DMS 273 (cell line): ENCODE results near the gene SLC22A5.
A peak's percentile ranks its signal among the peaks of the same experiment; 100 is the strongest.
"Not testable (repeated sequence)": the region's sequence is repeated elsewhere in the genome, so short reads cannot be mapped to it uniquely, and the experiment has no call there.

ENCODE experiments used
- DNase-seq: peaks from one replicate; lab custom pipeline; 2025; ENCODE audit not compliant: unreplicated experiment; lab: John Stamatoyannopoulos, UW

Gene SLC22A5

DNA sequence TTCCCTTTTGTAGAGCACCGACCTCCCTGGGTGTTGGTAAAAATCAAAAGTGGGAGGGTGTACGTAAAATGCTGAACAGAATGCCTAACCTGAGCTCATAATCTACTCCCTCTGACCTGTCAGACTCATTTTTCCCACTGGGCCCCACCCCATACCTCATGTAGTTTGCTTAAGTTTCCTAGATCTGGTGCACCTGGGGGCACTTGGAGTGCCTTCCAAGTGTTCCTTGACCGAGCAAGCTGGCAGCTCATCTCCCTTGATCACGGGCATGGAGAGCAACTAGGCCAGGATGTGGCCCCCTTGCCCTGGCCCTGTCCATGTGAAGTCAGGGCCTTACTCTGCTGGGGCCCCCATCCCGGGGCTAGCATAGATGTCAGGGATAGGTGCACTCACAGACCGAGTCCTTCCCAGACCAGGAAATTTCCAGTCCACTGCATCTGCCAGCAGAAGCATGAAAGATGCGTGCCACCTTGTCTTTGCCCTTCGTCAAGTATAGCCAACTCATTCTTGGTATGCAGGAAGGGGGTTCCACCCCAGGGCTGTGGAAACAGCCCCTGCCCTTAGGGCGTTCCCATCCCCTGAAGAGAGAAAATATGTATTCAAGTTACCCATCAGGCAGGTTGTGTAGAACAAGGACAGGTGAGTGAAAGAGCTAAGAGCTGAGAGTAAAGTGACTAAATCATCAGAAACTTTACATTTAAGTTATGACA, 41.9 kb downstream of the SLC22A5 start:
- DNase-seq = no peak

GRCh38 chr5:132413567-132413966, 44.1 kb downstream of the SLC22A5 start:
- no peak for DNase-seq

GRCh38 chr5:132414634-132415378, 45.3 kb downstream of the SLC22A5 start:
- DNase-seq = no peak

- not testable (repeated sequence) for DNase-seq
Observed at GRCh38 chr5:132415516-132415915, 46.0 kb downstream of the SLC22A5 start.

GRCh38 chr5:132416306-132417009, 46.9 kb downstream of the SLC22A5 start:
- DNase-seq = no peak

- DNase-seq = peak; percentile 46
Observed at GRCh38 chr5:132417010-132417439, 47.5 kb downstream of the SLC22A5 start.

DNA sequence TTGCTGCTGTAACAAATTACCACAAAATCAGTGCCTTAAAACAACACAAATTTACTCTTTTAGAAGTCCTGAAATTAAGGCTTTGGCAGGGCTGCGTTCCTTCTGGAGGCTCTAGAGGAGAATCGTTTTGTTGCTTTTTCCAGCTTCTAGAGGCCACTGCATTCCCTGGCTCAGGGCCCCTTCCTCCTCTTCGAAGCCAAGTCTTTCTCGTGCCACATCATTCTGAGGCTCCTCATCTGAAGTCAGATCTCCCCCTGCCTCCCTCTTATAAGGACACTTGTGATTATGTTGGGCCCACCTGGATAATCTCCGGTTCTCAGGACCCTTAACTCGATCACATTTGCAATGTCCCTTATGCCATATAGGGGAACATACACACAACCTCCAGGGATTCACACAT, 48.0 kb downstream of the SLC22A5 start:
- DNase-seq = no peak

- no peak for DNase-seq
Observed at GRCh38 chr5:132417889-132418485, 48.5 kb downstream of the SLC22A5 start.

DNA sequence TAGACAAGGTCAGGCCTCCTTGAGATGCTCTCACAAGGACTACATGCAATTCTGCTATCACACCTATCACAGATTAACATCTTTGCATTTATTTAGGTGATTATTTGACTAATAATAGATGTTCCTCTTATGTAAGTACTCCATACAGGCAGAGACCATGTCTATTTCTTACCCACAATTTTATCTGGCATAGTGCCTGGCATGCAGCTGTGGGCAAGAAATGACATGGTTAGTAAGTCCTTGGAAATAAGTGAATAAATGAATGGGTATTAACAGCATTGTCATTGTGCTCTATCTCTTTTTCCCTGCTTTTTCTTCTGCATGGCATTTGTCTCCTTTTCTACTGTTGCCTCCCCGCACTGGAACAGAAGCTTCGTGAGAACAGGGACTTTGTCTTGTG, 49.4 kb downstream of the SLC22A5 start:
- DNase-seq = no peak

DNA sequence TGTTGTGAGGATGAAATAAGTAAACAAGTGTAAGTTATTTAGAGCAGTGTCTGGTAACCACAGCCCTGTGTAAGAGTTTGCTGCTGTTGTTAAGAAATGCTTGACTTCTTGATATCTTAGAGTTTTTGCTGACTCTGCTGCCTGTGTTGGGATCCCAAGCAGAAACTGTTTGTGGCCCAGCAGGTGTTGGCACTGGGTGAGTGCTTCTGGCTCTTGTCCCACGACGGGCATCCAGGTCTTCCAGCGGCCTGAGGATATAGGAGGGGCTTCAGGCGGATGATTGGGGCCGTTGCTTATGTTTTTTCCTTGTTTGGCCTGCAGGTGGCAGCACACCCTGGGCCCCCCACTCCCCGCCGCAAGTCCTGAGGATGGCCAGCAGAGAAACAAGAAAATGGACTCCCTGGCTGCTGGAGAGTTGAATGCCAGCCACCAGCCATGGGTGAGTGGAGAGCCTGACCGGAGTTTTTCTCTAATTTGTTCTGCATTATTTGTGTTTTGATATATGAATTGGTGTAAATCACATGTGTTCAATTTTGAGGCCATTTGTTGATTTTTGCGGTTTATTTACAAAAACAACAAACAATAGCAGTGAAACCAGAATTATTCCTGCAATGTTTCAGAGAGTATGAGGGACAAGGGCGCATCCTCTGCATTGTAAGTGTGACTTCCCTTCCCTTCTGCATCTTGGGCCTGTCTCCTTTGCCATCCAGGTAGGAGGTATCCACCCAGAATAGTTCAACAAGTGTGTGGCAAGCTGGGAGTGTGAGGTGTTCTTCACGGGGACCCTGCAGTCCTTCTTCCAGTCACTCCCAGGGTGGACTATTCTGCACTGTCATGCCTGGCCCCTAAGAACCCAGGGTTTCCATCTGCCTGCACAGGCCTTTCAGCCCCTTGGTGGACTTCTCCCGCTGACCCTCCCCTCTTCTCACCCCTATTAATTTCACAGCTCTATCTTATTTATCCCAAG, 50.3 kb downstream of the SLC22A5 start:
- DNase-seq = peak; percentile 85

- DNase-seq = no peak
Observed at GRCh38 chr5:132420706-132421272, 51.3 kb downstream of the SLC22A5 start.

GRCh38 chr5:132421462-132421861, 52.0 kb downstream of the SLC22A5 start:
- no peak for DNase-seq

DNA sequence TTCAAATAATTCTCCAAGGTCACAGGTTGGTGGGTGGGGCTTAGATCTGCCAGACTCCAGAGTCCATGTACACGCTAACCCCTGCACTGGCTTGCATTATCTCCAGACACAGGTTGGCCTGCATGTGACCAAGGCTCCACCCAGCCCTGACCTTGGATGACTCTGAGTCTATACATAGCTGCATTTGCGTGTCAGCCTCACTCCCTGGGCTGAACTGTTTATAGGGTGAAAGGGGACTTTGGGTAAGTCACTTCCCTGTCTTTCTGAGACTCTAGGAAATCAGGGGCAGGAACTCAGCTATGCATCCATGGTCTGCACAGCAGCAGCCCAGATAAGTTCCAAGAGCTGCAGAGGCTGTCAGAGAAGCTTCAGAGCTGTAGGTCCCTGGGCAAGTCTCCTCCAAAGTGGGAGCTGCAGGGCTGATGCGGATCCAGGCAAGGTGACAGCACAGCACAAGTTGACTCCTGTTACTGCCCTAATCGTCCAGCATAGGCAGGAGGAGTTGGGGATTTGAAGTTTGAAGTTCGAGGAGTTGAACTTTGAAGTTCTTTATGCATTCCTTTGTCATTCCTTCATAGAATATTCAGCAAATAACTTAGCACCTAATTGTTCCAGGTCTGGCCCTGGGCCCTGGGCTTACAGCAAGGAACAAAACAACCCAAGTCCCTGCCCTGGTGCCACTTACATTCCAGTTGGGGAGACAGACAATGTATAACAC, 53.4 kb downstream of the SLC22A5 start:
- DNase-seq = no peak

GRCh38 chr5:132423438-132423898, 54.0 kb downstream of the SLC22A5 start:
- no peak for DNase-seq

DNA sequence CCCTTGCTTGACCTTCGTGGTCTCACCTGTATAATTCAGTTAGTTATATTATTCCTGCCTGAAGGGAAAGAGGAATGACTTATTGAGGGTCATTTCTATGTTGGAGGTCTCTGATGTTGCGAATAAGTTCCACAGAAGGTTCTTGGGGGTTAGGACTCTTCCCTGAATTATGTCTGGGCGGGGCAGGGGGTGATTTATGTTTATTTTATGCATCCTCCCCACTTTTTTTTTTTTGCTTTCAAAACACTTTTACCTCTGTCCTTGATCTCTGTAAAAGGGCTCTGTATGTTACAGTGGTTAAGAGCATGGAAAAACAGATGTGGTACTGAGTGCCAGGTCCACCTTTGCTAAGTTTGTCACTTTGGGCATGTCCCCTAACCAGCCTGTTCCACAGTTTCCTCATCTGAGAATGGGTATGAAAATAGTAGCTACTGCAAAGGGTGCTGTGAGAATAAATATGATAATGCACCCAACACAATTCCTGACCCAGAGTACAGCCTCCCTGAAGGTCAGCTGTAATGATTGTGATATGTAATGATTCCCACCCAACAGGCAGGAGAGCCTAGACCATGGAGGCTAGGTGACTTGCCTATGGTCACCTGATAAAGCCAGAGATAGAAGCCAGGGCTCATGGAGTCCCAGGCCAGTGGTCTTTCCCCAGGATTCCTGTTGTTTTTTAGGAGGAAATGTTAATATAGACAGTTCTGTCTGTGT, 54.8 kb downstream of the SLC22A5 start:
- DNase-seq = no peak

GRCh38 chr5:132425009-132425937, 55.8 kb downstream of the SLC22A5 start:
- DNase-seq = no peak

- DNase-seq = no peak
Observed at GRCh38 chr5:132425975-132426524, 56.5 kb downstream of the SLC22A5 start.
